GM19240 (cell line): ENCODE data around the gene CAPZA2.
"Not testable (repeated sequence)": the region's sequence is repeated elsewhere in the genome, so short reads cannot be mapped to it uniquely, and the experiment has no call there.

Experiments used
- DNase-seq: peaks from one replicate; pipeline ENCODE4 v3.0.0; 2011; ENCODE audit warnings: low spot score; ENCODE audit not compliant: insufficient read length

Gene CAPZA2

DNA sequence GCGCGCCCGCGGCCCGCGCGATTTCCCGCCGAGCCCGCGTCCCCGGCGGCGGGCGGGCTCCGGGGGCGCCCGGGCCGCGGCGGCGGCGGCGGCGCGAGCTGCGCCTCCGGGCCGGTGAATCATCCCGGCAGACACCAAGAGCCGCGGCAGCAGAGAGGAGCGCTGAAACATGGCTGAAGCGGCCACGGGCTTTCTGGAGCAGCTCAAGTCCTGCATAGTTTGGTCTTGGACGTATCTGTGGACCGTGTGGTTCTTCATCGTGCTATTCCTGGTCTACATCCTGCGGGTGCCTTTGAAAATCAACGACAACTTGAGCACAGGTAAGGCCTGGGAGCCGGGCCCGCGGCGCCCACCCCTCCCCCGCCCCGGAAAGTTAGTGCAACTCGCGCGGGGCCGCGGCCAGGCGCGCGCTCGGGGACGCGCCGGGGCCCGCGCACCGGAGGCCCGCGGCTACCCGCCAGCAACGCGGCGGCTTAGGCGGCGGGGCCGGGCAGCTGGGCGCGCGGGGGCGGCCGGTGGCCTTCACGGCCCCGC, 91.1 kb downstream of the CAPZA2 start, which contains the start of gene ST7:
ST7 (plus strand) TSS at position 130 of the 534 bp plus-strand sequence; CDS start at position 170, 40 bp downstream.
- peak; percentile 17 for DNase-seq

DNA sequence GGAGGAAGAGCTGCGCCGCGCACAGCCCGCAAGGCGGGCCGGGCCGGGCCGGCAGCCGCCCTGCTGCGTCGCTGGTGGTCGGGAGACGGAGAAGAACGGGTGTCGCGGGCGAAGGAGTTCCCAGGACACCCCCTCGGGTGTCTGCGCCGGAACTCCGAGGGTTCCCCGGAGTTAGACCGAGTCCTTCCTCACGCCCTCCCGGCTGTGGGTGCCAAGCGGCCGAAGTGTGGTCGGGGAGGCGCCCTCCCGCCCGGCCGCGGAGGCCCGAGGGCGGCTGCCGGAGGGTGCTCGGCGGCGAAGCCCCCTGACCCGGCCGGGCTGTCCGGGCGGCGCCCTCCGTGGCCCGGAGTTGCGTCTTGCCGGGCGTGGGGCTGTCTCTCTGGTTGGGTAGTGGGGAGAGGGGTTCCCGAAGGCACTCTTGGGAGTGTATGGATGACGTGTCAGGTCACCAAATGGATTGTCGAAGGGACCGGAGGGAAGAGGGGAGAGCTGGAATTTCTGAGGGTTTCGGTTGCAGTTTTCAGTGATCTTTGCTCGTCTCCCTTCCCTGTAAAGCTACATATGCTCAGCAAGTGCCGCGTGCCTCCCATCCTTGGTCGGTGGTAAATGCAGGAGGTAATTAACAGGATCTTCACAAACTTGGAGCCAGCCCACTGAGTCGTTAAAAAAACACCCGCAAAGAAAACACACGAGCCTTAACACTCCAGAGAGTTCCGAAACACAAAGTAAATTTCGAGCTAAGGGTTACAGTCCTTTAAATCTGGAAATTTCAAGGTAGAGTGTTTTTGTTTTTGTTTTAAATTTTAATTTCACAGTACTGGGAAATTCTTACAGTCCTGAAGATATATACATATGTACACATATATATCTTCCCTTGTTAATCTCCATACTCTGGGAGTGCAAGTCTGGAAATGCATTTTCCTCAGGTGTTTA, 91.8 kb downstream of the CAPZA2 start:
- DNase-seq: peak; percentile 3

DNA sequence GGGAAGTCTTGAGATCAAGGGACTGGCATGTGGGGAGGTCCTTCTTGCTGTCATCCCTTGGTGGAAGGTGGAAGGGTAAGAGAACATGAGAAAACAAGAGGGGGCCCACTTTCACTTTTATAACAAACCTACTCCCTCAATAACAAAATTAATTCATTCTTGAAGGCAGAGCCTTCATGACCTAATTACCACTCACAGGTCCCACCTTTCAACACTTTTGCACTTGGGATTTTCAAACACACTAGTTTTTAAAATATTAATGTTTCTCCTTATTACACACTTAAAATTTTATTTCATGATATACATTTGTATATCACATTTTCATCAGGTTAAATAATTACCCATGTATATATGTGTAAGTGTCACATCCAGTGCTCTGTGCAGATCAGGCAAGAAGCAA, 93.0 kb downstream of the CAPZA2 start:
- DNase-seq: no peak

- DNase-seq: peak; percentile 18
Observed at GRCh38 chr7:116955801-116956476, 93.6 kb downstream of the CAPZA2 start.

DNA sequence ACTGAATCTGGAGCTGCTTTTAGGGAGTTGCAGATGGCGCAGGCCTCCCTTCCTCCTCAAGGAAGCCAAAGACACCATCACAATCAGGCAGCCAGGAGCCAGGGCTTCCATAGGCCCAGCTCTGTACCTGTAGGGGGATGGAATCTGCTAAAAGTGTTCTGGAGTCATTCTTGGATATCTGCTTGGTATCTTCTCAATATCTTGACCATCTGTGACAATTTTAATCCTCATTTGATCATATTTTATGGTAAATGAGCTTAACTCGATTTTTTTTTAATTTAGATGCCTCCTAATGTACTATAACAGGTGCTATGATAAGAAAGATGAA, 94.1 kb downstream of the CAPZA2 start:
- no peak for DNase-seq

- DNase-seq: no peak
Observed at GRCh38 chr7:116957874-116958273, 95.5 kb downstream of the CAPZA2 start.

- DNase-seq: not testable (repeated sequence)
Observed at GRCh38 chr7:116961966-116962673, 99.7 kb downstream of the CAPZA2 start.

DNA sequence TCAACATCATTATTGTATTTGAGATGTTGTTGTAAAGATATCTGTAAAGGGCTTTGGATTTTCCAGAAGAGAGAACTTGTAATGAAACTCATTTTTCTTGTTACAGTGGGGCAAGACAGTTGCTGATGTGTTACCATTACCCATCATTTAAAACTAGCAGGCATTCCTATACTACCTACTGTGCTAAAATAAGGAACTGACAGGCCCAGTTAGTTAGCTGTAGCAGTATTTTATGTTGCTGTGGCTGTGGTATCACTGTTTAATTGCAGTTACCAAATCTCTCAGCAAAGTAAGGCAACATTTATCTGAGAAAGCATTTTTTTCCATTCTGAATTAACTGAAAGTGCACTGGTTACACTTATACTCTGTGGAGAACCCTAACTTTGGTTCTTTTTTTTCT, 100.8 kb downstream of the CAPZA2 start:
- DNase-seq: no peak

GRCh38 chr7:116966601-116967000, 104.2 kb downstream of the CAPZA2 start:
- DNase-seq: no peak

DNA sequence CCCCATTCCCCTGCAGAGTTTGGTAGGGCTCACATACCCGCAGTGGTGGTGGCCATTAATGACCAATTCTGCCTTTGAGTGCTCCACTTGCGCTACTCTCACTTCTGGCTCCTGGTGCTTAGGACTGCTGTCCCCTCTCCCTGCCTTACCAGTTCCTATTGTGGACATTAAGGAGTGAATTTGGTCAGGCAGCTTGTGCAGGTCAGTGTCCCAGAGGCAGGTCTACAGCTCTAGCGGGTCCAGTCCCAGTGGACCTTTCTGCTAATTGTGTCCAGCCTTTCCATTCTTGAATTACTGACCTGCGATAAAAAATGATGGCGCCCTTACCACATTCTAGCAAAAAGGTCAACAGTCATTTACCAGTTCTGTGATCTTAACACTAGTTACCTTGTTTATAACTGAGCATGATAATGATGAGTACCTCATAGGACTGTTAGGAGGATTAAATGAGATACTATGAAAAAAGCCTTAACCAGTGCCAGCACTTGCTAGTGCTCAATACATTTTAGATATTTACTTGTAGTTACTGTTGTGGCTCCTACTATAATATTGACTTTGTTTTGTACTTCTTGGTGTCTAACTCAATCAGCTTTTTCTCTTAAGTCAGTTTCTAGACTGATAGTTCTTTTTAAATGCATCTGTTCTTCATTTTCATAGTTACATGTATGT, 105.0 kb downstream of the CAPZA2 start:
- DNase-seq: no peak

DNA sequence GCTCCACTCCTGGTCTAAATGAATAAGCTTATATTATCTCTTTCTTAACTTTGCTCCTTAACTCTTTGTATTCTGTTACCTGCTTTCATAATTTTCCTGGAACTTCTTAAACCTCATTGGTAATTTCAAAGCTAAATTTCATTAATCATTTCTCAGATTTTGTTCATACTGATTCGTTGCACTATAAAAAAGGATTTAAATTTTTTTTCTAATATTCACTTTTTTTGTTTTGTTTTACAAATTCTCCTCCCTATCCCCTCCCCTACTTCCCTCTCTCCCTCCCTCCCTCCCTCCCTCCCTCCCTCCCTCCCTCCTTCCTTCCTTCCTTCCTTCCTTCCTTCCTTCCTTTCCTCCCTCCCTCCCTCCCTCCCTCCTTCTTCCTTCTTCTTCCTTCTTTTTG, 105.6 kb downstream of the CAPZA2 start:
- DNase-seq: no peak

DNA sequence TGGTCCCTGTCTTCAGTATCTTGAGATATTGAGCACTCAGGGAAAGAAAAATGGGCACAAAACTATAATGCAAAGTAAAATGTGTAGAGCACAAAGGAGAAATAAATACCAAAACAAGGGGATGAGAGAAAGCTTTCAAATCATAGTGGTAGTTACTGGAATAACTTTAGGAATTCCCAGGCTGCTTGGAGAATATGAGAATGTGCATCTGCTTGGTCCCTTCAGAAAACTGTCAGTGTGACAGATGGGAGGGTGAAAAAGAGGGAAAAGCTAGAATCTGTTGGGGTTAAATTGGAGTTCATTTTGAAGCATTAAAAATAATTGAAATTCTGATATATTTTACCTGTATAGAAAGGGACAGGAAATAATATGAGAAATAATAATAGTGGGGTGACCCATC, 106.2 kb downstream of the CAPZA2 start:
- no peak for DNase-seq

- DNase-seq: no peak
Observed at GRCh38 chr7:116969371-116969902, 107.0 kb downstream of the CAPZA2 start.

DNA sequence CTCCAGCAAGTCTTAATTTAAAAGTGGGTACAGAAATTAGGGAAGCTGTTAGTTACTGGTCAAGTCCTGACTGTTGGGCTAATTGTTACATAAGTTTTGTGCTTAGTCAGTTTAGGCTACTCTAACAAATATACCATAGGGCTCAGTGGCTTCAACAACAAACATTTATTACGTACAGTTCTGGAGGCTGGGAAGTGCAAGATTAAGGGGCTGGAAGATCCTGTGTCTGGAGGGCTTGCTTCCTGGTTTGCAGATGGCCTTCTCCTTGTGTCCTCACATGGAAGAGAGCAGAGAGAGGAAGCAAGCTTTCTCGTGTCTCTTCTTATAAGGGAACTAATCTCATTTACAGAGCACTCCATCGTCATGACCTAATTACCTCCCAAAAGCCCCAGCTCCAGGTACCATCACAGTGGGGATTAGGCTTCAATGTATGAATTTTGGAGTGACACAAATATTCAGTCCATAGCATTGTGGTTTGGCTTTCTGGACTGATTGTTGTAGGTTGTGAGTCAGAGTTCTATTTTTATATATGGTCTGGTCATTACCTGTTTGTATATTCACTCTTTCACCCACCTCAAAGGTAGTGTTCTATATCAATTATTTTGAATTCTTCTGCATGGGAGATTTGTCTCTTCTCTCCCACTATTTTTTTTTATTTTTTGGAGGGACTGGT, 108.0 kb downstream of the CAPZA2 start:
- DNase-seq: no peak

DNA sequence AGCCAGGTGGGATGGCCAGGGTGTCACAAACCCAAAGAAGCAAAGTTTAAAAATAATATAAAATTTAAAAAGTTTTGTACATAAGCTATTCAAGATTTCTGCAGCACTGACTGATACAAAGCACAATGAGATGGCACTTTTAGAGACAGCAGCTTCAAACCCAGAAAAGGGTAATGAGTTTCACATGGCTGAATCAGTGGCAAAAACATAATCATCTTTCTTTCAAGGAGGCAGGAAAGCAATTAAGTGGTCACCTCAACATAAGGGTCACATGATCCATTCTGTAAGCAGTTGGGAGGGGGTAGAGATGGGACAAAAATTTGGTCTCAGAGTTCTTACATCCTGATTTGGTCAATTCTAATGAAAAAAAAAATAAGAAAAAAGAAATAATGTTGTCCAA, 108.8 kb downstream of the CAPZA2 start:
- DNase-seq: not testable (repeated sequence)
